Stimulated activated naive CD8-positive, alpha-beta T cell treated with anti-CD3 and anti-CD28 coated beads, Interleukin-15, amount 100 ng/mL, for 72 hours (primary cell): ENCODE data around the gene CCDC158.
"Not testable (repeated sequence)": the region's sequence is repeated elsewhere in the genome, so short reads cannot be mapped to it uniquely, and the experiment has no call there.

Source experiments
- ATAC-seq: fragments of 150-1000 bp; cut with Tn5 transposase; 2 replicates; pipeline ENCODE4 v1.10.0; 2021; ENCODE audit warnings: mild to moderate bottlenecking, moderate library complexity
- DNase-seq, 2 donors: peaks; one replicate each; pipeline ENCODE4 v3.0.0; 2021 to 2022
- H3K27ac Mint-ChIP-seq, 2 donors: one replicate each; pipeline ENCODE4 v1.8.0; 2022; ENCODE audit warnings: mild to moderate bottlenecking in 2 of 2, mixed read lengths in 2 of 2, moderate library complexity in 2 of 2
- H3K27me3 Mint-ChIP-seq: one replicate; pipeline ENCODE4 v1.8.0; 2022; ENCODE audit warnings: mixed read lengths
- H3K4me1 Mint-ChIP-seq: one replicate; pipeline ENCODE4 v1.8.0; 2022; ENCODE audit warnings: mild to moderate bottlenecking, mixed read lengths
- H3K4me3 Mint-ChIP-seq, 2 donors: one replicate each; pipeline ENCODE4 v1.8.0; 2022; ENCODE audit warnings: mild to moderate bottlenecking in 2 of 2, mixed read lengths in 2 of 2, moderate library complexity in 1 of 2
- H3K9me3 Mint-ChIP-seq, 2 donors: one replicate each; pipeline ENCODE4 v1.8.0; 2022; ENCODE audit warnings: mixed read lengths in 2 of 2

CCDC158 gene

DNA sequence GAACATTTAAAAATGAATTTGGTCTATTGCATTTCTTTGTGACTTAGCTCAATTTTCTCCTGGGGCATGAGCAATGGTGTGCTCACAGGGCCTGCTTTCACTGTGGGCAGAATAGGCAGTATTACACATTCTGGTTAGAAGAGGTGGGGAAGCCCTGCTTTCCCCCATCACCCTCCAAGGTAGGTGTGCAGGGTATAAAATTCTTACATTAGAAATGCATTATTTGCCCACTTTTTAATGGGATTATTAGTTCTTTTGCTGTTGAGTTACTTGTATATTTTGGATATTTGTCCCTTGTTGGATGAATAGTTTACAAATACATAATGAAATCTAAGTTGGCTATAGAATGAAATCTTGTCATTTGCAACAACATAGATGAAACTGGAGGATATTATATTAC, 122.7 kb downstream of the CCDC158 start:
- no peak for ATAC-seq
- Mint-ChIP-seq H3K4me1 (peaks cover 19% of the 10 kb centered on the region), H3K9me3 (peaks cover 20 to 29% of the 10 kb centered on the region in 2 donors)

GRCh38 chr4:76296286-76296820, 124.6 kb downstream of the CCDC158 start:
- DNase-seq (no peak), ATAC-seq (no peak)
- H3K9me3 Mint-ChIP-seq: peaks cover 20 to 29% of the 10 kb centered on the region in 2 donors
- no peak overlapping the region for H3K4me3 Mint-ChIP-seq
- H3K27me3 Mint-ChIP-seq: peaks cover 14% of the 10 kb centered on the region
- peaks cover 8% of the 10 kb centered on the region for H3K4me1 Mint-ChIP-seq
- H3K27ac Mint-ChIP-seq: no peak overlapping the region

More for the DNA sequence above, 122.7 kb downstream of the CCDC158 start:
- peaks cover 16% of the 10 kb centered on the region for H3K27me3 Mint-ChIP-seq
- H3K4me3 Mint-ChIP-seq: no peak overlapping the region
- no peak for DNase-seq
- no peak overlapping the region for H3K27ac Mint-ChIP-seq

DNA sequence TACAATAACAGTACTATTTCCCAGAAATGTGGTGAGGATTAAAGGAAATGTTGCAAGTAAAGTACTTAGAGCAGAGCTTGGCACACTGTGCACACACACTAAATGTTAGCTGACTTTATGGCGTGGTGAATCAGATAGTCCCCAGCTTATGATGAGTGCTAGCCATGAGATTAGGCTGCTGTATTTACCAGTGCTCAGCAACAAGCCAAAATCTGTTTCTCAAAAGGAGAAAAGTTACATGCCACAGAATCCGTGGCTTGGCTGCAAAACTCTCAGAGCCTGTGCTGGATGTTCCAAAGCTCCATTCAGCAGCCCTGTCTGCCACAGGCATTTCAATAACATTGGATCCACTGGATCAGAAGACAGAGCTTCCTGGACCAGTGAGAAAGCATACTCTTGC, 127.2 kb downstream of the CCDC158 start:
- H3K4me1 Mint-ChIP-seq: no peaks in the 10 kb centered on the region
- no peak for DNase-seq
- H3K4me3 Mint-ChIP-seq: no peak overlapping the region
- ATAC-seq: no peak
- H3K27ac Mint-ChIP-seq: no peak overlapping the region
- peaks cover 17 to 29% of the 10 kb centered on the region in 2 donors for H3K9me3 Mint-ChIP-seq
- H3K27me3 Mint-ChIP-seq: peaks cover 14% of the 10 kb centered on the region

DNA sequence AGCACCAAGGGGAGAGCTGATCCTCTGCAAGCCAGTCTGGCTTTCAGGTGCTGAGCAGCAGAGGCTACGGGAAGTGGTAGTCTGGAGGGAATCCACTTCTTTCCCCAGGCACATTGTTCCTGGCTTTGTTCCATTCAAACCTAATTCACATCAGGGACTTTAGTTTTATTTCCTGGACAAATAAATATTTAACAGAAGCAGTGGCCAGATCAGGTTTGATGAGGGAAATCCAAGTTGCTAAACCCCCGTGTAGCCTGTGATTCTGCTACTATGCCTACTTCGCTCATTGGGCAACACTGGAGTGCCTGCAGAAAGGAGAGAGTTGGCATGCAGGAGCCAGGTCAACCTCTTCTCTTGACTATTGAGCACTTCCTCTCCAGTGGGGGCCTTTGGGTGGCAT, 128.2 kb downstream of the CCDC158 start:
- H3K27ac Mint-ChIP-seq: no peak overlapping the region
- H3K9me3 Mint-ChIP-seq: peaks cover 12 to 19% of the 10 kb centered on the region in 2 donors

DNA sequence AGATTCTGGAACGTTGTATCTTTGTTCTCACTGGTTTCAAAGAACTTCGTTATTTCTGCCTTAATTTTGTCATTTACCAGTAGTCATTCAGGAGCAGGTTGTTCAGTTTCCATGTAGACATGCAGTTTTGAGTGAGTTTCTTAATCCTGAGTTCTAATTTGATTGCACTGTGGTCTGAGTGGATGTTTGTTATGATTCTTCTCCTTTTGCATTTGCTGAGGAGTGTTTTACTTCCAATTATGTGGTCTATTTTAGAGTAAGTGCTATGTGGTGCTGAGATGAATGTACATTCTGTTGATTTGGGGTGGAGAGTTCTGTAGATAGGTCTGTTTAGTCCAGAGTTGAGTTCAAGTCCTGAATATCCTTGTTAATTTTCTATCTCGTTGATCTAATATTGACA, 133.1 kb downstream of the CCDC158 start:
- ATAC-seq, H3K4me1 Mint-ChIP-seq, DNase-seq, H3K27me3 Mint-ChIP-seq, H3K9me3 Mint-ChIP-seq, H3K27ac Mint-ChIP-seq, H3K4me3 Mint-ChIP-seq: not testable (repeated sequence)

More for the DNA sequence above, 128.2 kb downstream of the CCDC158 start:
- Mint-ChIP-seq H3K27me3 (peaks cover 14% of the 10 kb centered on the region), H3K4me3 (no peak overlapping the region), H3K4me1 (no peaks in the 10 kb centered on the region)
- DNase-seq (no peak), ATAC-seq (no peak)

- H3K4me3 Mint-ChIP-seq: no peak overlapping the region
- H3K27ac Mint-ChIP-seq: no peak overlapping the region
- H3K27me3 Mint-ChIP-seq: no peaks in the 10 kb centered on the region
- H3K4me1 Mint-ChIP-seq: no peaks in the 10 kb centered on the region
- H3K9me3 Mint-ChIP-seq: peaks cover 0 to 9% of the 10 kb centered on the region in 2 donors
- DNase-seq: no peak
- no peak for ATAC-seq
Observed at GRCh38 chr4:76283900-76284299, 137.0 kb downstream of the CCDC158 start.

DNA sequence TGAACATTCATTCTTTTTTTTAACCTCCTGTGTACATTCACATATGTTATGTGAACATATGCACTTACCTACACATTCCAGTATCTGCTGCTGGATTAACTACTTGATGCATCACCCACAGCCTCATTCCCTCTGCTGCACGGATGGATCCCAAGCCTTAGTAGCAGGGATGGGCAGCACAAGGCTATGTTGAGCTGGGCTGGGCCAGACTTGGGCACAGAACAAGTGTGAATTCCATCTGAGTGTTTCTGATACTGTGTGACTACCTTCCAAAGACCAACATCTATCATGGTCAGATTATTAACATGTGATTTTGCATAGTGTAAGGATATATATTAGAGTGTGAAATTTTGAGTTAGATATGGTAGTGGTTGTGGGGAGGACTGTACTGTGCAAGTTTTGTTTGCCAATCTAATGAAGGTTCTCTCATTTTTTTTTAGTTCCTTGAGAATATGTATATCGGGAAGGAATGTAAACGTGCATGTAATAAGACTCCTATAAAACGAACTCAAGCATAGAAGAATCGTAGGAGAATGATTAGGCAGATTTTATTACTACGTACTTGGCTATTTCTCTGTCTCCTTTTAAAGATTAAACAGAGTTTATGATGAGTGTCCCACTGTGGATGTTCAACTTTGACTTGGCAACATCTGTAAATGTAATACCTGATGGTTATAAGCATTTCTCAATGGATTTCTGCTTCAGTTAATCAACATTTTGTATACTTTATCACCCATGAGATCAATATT, 137.8 kb downstream of the CCDC158 start:
- Mint-ChIP-seq H3K27ac (no peak overlapping the region), H3K27me3 (no peaks in the 10 kb centered on the region), H3K4me1 (no peaks in the 10 kb centered on the region), H3K4me3 (no peak overlapping the region), H3K9me3 (peaks cover 0 to 9% of the 10 kb centered on the region in 2 donors)
- DNase-seq: no peak
- ATAC-seq: no peak

GRCh38 chr4:76281594-76281993, 139.3 kb downstream of the CCDC158 start:
- DNase-seq, H3K4me1 Mint-ChIP-seq, ATAC-seq, H3K27ac Mint-ChIP-seq, H3K9me3 Mint-ChIP-seq, H3K4me3 Mint-ChIP-seq: not testable (repeated sequence)
- peaks cover 11% of the 10 kb centered on the region for H3K27me3 Mint-ChIP-seq

GRCh38 chr4:76280488-76281441, 140.2 kb downstream of the CCDC158 start:
- DNase-seq (no peak), ATAC-seq (peak; percentile 15)
- no peaks in the 10 kb centered on the region for H3K4me1 Mint-ChIP-seq
- peaks cover 19% of the 10 kb centered on the region for H3K27me3 Mint-ChIP-seq
- no peak overlapping the region for H3K4me3 Mint-ChIP-seq
- no peak overlapping the region for H3K27ac Mint-ChIP-seq
- H3K9me3 Mint-ChIP-seq: no peaks in the 10 kb centered on the region

DNA sequence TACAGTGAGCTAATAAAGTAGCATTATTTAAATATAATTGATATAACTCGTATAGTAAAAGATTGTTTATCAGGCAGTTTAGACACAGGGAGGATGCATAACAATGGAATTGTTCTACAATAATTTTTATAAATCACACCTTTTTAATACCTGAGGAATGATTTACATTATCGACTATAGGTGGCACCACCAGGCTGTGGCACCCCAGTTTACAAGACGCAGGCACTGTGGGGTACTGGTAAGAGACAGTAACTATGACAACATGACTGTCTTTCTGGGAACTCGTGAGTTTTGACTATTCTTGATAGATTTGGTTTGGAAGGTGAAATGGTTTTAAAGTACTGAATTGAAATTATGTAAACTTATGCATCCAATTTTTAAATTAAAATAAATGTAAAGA, 141.5 kb downstream of the CCDC158 start:
- no peaks in the 10 kb centered on the region for H3K9me3 Mint-ChIP-seq
- no peaks in the 10 kb centered on the region for H3K4me1 Mint-ChIP-seq
- peaks cover 31% of the 10 kb centered on the region for H3K27me3 Mint-ChIP-seq
- H3K4me3 Mint-ChIP-seq: no peak overlapping the region
- ATAC-seq: peak; percentile 76
- DNase-seq: peak in 1 of 2 donors; percentile 20
- H3K27ac Mint-ChIP-seq: no peak overlapping the region

DNA sequence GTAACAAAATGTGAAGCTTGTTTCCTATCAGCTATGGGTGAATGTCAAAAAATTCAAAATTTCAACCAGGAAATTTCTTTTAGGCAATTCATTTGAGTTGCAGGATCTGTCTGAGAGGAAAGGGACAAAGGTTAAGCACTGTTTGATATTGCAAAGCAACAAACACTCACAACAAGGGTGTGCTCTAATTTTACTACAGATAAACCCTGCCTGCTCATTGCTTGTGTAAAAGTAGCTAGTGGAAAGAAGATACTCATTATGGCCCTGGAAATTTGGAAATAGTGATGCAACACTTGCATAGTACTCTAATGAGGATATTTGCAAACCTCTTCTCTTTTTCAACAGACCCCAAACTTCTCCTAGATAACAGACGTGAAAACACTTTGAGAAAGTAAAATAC, 142.4 kb downstream of the CCDC158 start:
- Mint-ChIP-seq H3K4me3 (no peak overlapping the region), H3K27me3 (peaks cover 31% of the 10 kb centered on the region), H3K4me1 (no peaks in the 10 kb centered on the region), H3K9me3 (no peaks in the 10 kb centered on the region), H3K27ac (no peak overlapping the region)
- DNase-seq (no peak), ATAC-seq (no peak)

GRCh38 chr4:76277667-76278066, 143.3 kb downstream of the CCDC158 start:
- no peak overlapping the region for H3K4me3 Mint-ChIP-seq
- peaks cover 31% of the 10 kb centered on the region for H3K27me3 Mint-ChIP-seq
- DNase-seq (no peak), ATAC-seq (no peak)
- H3K9me3 Mint-ChIP-seq: no peaks in the 10 kb centered on the region
- no peak overlapping the region for H3K27ac Mint-ChIP-seq
- H3K4me1 Mint-ChIP-seq: no peaks in the 10 kb centered on the region

- Mint-ChIP-seq H3K27me3 (peaks cover 31% of the 10 kb centered on the region), H3K9me3 (no peaks in the 10 kb centered on the region), H3K27ac (no peak overlapping the region), H3K4me1 (no peaks in the 10 kb centered on the region), H3K4me3 (no peak overlapping the region)
- ATAC-seq (no peak), DNase-seq (no peak)
Observed at GRCh38 chr4:76276813-76277212, 144.1 kb downstream of the CCDC158 start.

- no peaks in the 10 kb centered on the region for H3K4me1 Mint-ChIP-seq
- H3K27me3 Mint-ChIP-seq: peaks cover 37% of the 10 kb centered on the region
- DNase-seq: no peak
- no peak overlapping the region for H3K4me3 Mint-ChIP-seq
- no peaks in the 10 kb centered on the region for H3K9me3 Mint-ChIP-seq
- H3K27ac Mint-ChIP-seq: no peak overlapping the region
- ATAC-seq: no peak
Observed at GRCh38 chr4:76275486-76276124, 145.3 kb downstream of the CCDC158 start.

GRCh38 chr4:76272999-76273398, 147.9 kb downstream of the CCDC158 start:
- H3K9me3 Mint-ChIP-seq: no peaks in the 10 kb centered on the region
- H3K4me3 Mint-ChIP-seq: no peak overlapping the region
- H3K27me3 Mint-ChIP-seq: peaks cover 40% of the 10 kb centered on the region
- no peak for DNase-seq
- ATAC-seq: no peak
- no peak overlapping the region for H3K27ac Mint-ChIP-seq
- H3K4me1 Mint-ChIP-seq: no peaks in the 10 kb centered on the region
